Astrocyte (in vitro differentiated cells and primary cell): ENCODE measurements around the gene PCSK2. TPM values are rescaled to one million over a fixed set of nuclear protein-coding genes. Genes with fewer than 3 reads are reported as not detected.

Experiments
- DNase-seq: peaks from one replicate; pipeline ENCODE4 v3.0.0-alpha.2; 2010; ENCODE audit warnings: low read depth
- FAIRE-seq: peaks from 2 replicates; lab custom pipeline; 2011; peaks lifted over from hg19 to GRCh38; lab: Jason Lieb, UNC
- H2AFZ ChIP-seq: 2 replicates; pipeline ENCODE4 v1.6.0; 2012; ENCODE audit warnings: low read depth, low read length, inconsistent platforms
- H3K27ac ChIP-seq: 2 replicates; pipeline ENCODE4 v1.5.1; 2011; ENCODE audit warnings: low read depth, low read length, inconsistent platforms
- H3K27me3 ChIP-seq: 2 replicates; pipeline ENCODE4 v1.6.0; 2011; ENCODE audit warnings: low read length, inconsistent platforms; ENCODE audit not compliant: insufficient read depth
- H3K36me3 ChIP-seq: 2 replicates; pipeline ENCODE4 v1.5.1; 2011; ENCODE audit warnings: low read length, inconsistent platforms; ENCODE audit not compliant: insufficient read depth
- H3K4me1 ChIP-seq: 2 replicates; pipeline ENCODE4 v1.5.1; 2011; ENCODE audit warnings: low read length, inconsistent platforms; ENCODE audit not compliant: insufficient read depth
- H3K4me2 ChIP-seq: 2 replicates; pipeline ENCODE4 v1.6.0; 2012; ENCODE audit warnings: low read length, inconsistent platforms
- H3K4me3 ChIP-seq: 2 replicates; pipeline ENCODE4 v1.5.1; 2011; ENCODE audit warnings: low read depth, mild to moderate bottlenecking, low read length, inconsistent platforms; ENCODE audit not compliant: insufficient read depth
- H3K79me2 ChIP-seq: 2 replicates; pipeline ENCODE4 v1.6.0; 2012; ENCODE audit warnings: mild to moderate bottlenecking, low read length, inconsistent platforms; ENCODE audit not compliant: insufficient read depth
- H3K9ac ChIP-seq: 2 replicates; pipeline ENCODE4 v1.6.0; 2012; ENCODE audit warnings: mild to moderate bottlenecking, low read length, inconsistent platforms
- H3K9me3 ChIP-seq: 2 replicates; pipeline ENCODE4 v1.5.1; 2012; ENCODE audit warnings: low read depth, mild to moderate bottlenecking, low read length, inconsistent platforms; ENCODE audit not compliant: insufficient read depth
- H4K20me1 ChIP-seq: 2 replicates; pipeline ENCODE4 v1.6.0; 2012; ENCODE audit warnings: low read length, inconsistent platforms; ENCODE audit not compliant: insufficient read depth
- H3K27ac Mint-ChIP-seq: one replicate; pipeline ENCODE4 v1.8.0; 2021; ENCODE audit warnings: mild to moderate bottlenecking, mixed read lengths; ENCODE audit not compliant: unreplicated experiment
- H3K27me3 Mint-ChIP-seq: one replicate; pipeline ENCODE4 v1.8.0; 2021; ENCODE audit warnings: low read depth, mixed read lengths; ENCODE audit not compliant: unreplicated experiment
- H3K36me3 Mint-ChIP-seq: one replicate; pipeline ENCODE4 v1.8.0; 2021; ENCODE audit warnings: low read depth, mixed read lengths; ENCODE audit not compliant: unreplicated experiment
- H3K4me1 Mint-ChIP-seq: one replicate; pipeline ENCODE4 v1.8.0; 2021; ENCODE audit warnings: low read depth, mixed read lengths; ENCODE audit not compliant: unreplicated experiment
- H3K4me3 Mint-ChIP-seq: one replicate; pipeline ENCODE4 v1.8.0; 2021; ENCODE audit warnings: mild to moderate bottlenecking, moderate library complexity, mixed read lengths; ENCODE audit not compliant: unreplicated experiment
- H3K9me3 Mint-ChIP-seq: one replicate; pipeline ENCODE4 v1.8.0; 2021; ENCODE audit warnings: mild to moderate bottlenecking, mixed read lengths; ENCODE audit not compliant: unreplicated experiment
- EZH2 ChIP-seq: IDR thresholded peaks from 2 replicates; pipeline ENCODE4 v1.6.1; 2012; ENCODE audit warnings: mild to moderate bottlenecking, low read length, inconsistent platforms; ENCODE audit not compliant: insufficient read depth
- total RNA-seq: library from RNA; stranded (reverse); gene quantifications from 2 replicates; pipeline ENCODE4 v1.2.1, GENCODE V29; 2021
- TF ChIP-seq, protein P1 (sequence below): IDR thresholded peaks from 2 replicates; pipeline ENCODE4 v1.5.1; 2011; ENCODE audit warnings: low read depth, mild to moderate bottlenecking, inconsistent platforms, low read length, moderate library complexity; ENCODE audit not compliant: insufficient read depth

Gene PCSK2
- total RNA-seq, 1 donor from 2014 or later, result not detected

DNA sequence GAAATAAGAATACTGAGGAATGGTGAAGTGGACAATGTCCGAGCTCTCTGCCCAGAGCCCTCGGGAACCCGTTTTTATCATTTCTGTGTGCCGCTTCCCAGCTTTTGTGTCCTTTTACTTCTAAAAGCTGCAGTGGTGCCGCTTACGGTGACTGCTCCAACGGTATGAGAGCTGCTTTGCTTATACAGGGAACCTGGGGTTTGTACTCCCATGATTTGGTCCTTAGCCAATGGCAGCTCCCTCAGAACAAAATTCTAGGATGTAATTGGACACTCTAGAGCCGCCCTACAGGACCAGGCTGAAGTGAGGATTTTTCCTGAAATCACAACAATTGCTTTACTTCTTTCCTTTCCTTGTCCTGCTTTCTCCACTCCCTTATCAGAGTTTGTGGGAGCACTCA is 24.2 kb upstream of the PCSK2 start:
- no peaks in the 10 kb centered on the region for H3K9me3 Mint-ChIP-seq
- no peak overlapping the region for H3K4me3 ChIP-seq

DNA sequence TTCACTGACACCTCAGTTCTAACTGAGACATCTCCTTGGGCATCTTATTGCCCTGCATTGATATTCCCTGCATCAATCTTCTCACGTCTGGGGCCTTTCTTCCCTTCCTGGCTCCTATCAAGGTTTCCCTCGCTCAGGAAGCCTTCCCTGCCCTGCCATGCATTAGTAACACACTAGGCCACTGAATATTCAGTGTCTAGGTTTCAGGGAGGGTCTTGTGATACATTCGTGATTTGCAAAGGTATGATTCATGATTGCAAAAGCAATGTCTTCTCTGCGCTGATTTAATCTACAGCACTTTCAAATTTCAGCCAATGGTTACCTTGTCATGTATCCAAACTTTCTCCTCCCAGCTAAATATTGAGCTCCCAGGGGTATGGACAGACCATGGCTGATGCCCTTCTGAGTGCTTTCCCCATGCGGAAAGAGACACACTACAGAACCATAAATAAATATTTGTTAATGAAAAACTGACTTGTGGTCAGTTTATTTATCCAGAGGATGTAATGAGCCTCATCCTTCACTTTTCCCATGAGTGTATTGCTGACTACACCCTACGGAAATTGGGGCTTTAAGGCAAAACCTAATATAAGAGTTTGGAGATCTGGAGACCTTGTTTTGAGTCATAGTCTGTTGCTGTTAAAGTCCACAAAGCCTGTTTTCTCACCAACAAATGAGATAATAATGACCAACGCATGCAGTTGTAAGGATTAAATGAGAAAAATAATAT is 21.6 kb upstream of the PCSK2 start:
- FAIRE-seq (no peak), DNase-seq (no peak)
- H3K27me3 ChIP-seq, result no peaks in the 10 kb centered on the region
- no peaks in the 10 kb centered on the region for H3K79me2 ChIP-seq
- H4K20me1 ChIP-seq, result no peaks in the 10 kb centered on the region
- H3K27me3 Mint-ChIP-seq, result peaks cover 3% of the 10 kb centered on the region
- no peak overlapping the region for H3K27ac ChIP-seq
- H3K36me3 ChIP-seq, result no peaks in the 10 kb centered on the region
- H3K9me3 ChIP-seq, result no peaks in the 10 kb centered on the region
- no peaks in the 10 kb centered on the region for H3K9me3 Mint-ChIP-seq
- no peak overlapping the region for H3K4me3 Mint-ChIP-seq
- no peak overlapping the region for H3K27ac Mint-ChIP-seq
- no peak overlapping the region for H3K4me2 ChIP-seq
- H3K4me3 ChIP-seq, result no peak overlapping the region
- H2AFZ ChIP-seq, result no peak overlapping the region
- no peaks in the 10 kb centered on the region for H3K36me3 Mint-ChIP-seq
- no peak overlapping the region for H3K9ac ChIP-seq
- H3K4me1 Mint-ChIP-seq, result no peaks in the 10 kb centered on the region
- no peaks in the 10 kb centered on the region for H3K4me1 ChIP-seq
- TF ChIP-seq, protein P1, sequence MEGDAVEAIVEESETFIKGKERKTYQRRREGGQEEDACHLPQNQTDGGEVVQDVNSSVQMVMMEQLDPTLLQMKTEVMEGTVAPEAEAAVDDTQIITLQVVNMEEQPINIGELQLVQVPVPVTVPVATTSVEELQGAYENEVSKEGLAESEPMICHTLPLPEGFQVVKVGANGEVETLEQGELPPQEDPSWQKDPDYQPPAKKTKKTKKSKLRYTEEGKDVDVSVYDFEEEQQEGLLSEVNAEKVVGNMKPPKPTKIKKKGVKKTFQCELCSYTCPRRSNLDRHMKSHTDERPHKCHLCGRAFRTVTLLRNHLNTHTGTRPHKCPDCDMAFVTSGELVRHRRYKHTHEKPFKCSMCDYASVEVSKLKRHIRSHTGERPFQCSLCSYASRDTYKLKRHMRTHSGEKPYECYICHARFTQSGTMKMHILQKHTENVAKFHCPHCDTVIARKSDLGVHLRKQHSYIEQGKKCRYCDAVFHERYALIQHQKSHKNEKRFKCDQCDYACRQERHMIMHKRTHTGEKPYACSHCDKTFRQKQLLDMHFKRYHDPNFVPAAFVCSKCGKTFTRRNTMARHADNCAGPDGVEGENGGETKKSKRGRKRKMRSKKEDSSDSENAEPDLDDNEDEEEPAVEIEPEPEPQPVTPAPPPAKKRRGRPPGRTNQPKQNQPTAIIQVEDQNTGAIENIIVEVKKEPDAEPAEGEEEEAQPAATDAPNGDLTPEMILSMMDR, result no peak
- no peak for TF ChIP-seq EZH2

More for the DNA sequence above, 24.2 kb upstream of the PCSK2 start:
- no peak overlapping the region for H3K27ac ChIP-seq
- H3K36me3 ChIP-seq, result no peaks in the 10 kb centered on the region
- H4K20me1 ChIP-seq, result no peaks in the 10 kb centered on the region
- no peak overlapping the region for H3K9ac ChIP-seq
- H3K4me1 Mint-ChIP-seq, result no peaks in the 10 kb centered on the region
- H3K79me2 ChIP-seq, result no peaks in the 10 kb centered on the region
- H3K4me3 Mint-ChIP-seq, result no peak overlapping the region
- peaks cover 17% of the 10 kb centered on the region for H3K27me3 Mint-ChIP-seq
- H3K27me3 ChIP-seq, result no peaks in the 10 kb centered on the region
- H3K9me3 ChIP-seq, result no peaks in the 10 kb centered on the region
- DNase-seq (no peak), FAIRE-seq (no peak)
- H2AFZ ChIP-seq, result no peak overlapping the region
- no peaks in the 10 kb centered on the region for H3K36me3 Mint-ChIP-seq
- no peaks in the 10 kb centered on the region for H3K4me1 ChIP-seq
- H3K4me2 ChIP-seq, result no peak overlapping the region
- TF ChIP-seq, protein P1, result no peak
- TF ChIP-seq EZH2, result no peak
- no peak overlapping the region for H3K27ac Mint-ChIP-seq

DNA sequence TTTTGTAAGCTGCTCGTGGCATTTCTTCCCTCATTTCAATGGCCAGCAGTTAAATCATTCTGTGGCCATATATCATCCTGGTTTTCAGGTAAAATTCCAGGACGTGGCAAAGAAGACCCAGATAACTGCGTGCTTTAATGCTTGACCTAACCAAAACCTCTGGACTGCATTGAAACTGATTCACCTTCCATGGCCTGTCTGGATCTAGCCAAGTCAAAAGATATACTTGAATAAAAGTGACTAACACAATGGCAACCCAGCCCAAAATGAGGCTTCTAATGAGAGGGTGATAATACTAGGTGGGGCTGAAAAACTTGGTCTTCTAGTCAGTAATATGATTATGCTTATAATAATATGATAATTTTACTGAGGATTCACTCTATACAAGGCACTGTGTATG is 16.5 kb upstream of the PCSK2 start:
- no peak overlapping the region for H3K4me2 ChIP-seq
- H3K4me3 ChIP-seq, result no peak overlapping the region
- H3K9me3 ChIP-seq, result no peaks in the 10 kb centered on the region
- no peaks in the 10 kb centered on the region for H3K27me3 ChIP-seq
- FAIRE-seq (no peak), DNase-seq (no peak)
- Mint-ChIP-seq H3K36me3 (no peaks in the 10 kb centered on the region), H3K27ac (no peak overlapping the region), H3K4me3 (no peak overlapping the region), H3K9me3 (peaks cover 4% of the 10 kb centered on the region), H3K27me3 (peaks cover 2% of the 10 kb centered on the region), H3K4me1 (peaks cover 10% of the 10 kb centered on the region)
- H3K79me2 ChIP-seq, result no peaks in the 10 kb centered on the region
- H2AFZ ChIP-seq, result no peak overlapping the region
- TF ChIP-seq, protein P1, result no peak
- TF ChIP-seq EZH2, result no peak
- no peaks in the 10 kb centered on the region for H3K36me3 ChIP-seq
- H3K9ac ChIP-seq, result no peak overlapping the region
- no peak overlapping the region for H3K27ac ChIP-seq
- no peaks in the 10 kb centered on the region for H3K4me1 ChIP-seq
- H4K20me1 ChIP-seq, result no peaks in the 10 kb centered on the region
